Subcutaneous adipose tissue (tissue), 4 donors: ENCODE data around the gene TOMM34. TPM values are rescaled to one million over a fixed set of nuclear protein-coding genes. Genes with fewer than 3 reads are reported as not detected.

Source experiments
- small RNA-seq: library from RNA; depleted of rRNA; stranded (forward); fragments of <200 nt; gene quantifications from one replicate; pipeline ENCODE3, GENCODE V24; 2016
- total RNA-seq, 4 donors: library from RNA; depleted of rRNA; stranded (reverse); fragments of >200 nt; gene quantifications; one replicate each; pipeline ENCODE4 v1.1.0, GENCODE V29; 2016

TOMM34 gene
- total RNA-seq, 4 donors from 2014 or later: 7.1 to 10.6 (median 8.3) TPM

Small RNA genes within 50 kb of the gene (small RNA-seq; reads per million reads assigned to genes)
- 0.49 reads per million for gene RF00019

Other genes with a start within 250 kb of the TOMM34 start
- 1,000 to 10,000 TPM in 1 of 4 donors, 100 to 1,000 TPM in 3; 153 to 1,717 (median 223) TPM for gene CCN5, start 245.0 kb downstream of the TOMM34 start, total RNA-seq
- gene KCNK15, start 214.5 kb downstream of the TOMM34 start, total RNA-seq: 1 to 10 TPM; 1.3 to 4.5 (median 2.6) TPM
- gene RIMS4, start 149.9 kb downstream of the TOMM34 start, total RNA-seq: under 1 TPM in 2 of 4 donors, not detected in 2; 0.34 to 0.44 TPM
- 100 to 1,000 TPM; 119 to 184 (median 143) TPM for gene YWHAB, start 74.7 kb downstream of the TOMM34 start, total RNA-seq
- 1 to 10 TPM; 5.5 to 8.5 (median 6.9) TPM for gene PABPC1L, start 50.3 kb downstream of the TOMM34 start, total RNA-seq
- gene STK4, start 6.1 kb upstream of the TOMM34 start, total RNA-seq: 10 to 100 TPM; 25.2 to 71.4 (median 40.1) TPM
- not detected for gene KCNS1, start 140.7 kb upstream of the TOMM34 start, total RNA-seq
- gene WFDC5, start 154.8 kb upstream of the TOMM34 start, total RNA-seq: not detected
- gene WFDC12, start 164.1 kb upstream of the TOMM34 start, total RNA-seq: not detected
- not detected for gene PI3, start 214.5 kb upstream of the TOMM34 start, total RNA-seq
- not detected for gene SEMG1, start 246.6 kb upstream of the TOMM34 start, total RNA-seq